SU-DHL-6 (cell line): ENCODE data around the gene PTPRN2.

Source experiments
- H2AFZ ChIP-seq: fragments of 200-600 bp; sonication (generic); 2 replicates; pipeline ENCODE4 v1.6.1; 2014; ENCODE audit warnings: low read depth, mild to moderate bottlenecking, moderate library complexity, mixed read lengths, antibody characterized with exemption, low read length; ENCODE audit not compliant: severe bottlenecking
- H3F3A ChIP-seq: fragments of 200-600 bp; shearing (Covaris generic); 2 replicates; pipeline ENCODE4 v1.6.0; 2016; ENCODE audit warnings: antibody characterized with exemption, mild to moderate bottlenecking; ENCODE audit not compliant: insufficient read depth
- H3K27ac ChIP-seq: fragments of 200-600 bp; sonication (generic); 2 replicates; pipeline ENCODE4 v1.5.1; 2016; ENCODE audit warnings: low read depth, mild to moderate bottlenecking, low read length, moderate library complexity, mixed read lengths
- H3K27me3 ChIP-seq: fragments of 200-600 bp; sonication (generic), shearing (Covaris generic); 2 replicates; pipeline ENCODE4 v1.6.0; 2014; ENCODE audit warnings: mild to moderate bottlenecking, low read length
- H3K36me3 ChIP-seq: fragments of 200-600 bp; sonication (generic); 2 replicates; pipeline ENCODE4 v1.6.1; 2014; ENCODE audit warnings: mild to moderate bottlenecking, low read length, mixed read lengths
- H3K4me2 ChIP-seq: fragments of 300-600, 200-600 bp; shearing (Covaris generic), sonication (generic); 2 replicates; pipeline ENCODE4 v1.6.0; 2014; ENCODE audit warnings: low read length, low read depth, mild to moderate bottlenecking; ENCODE audit not compliant: poor library complexity, severe bottlenecking
- H3K4me3 ChIP-seq: fragments of 200-600 bp; sonication (generic); 2 replicates; pipeline ENCODE4 v1.5.1; 2014; ENCODE audit warnings: antibody characterized with exemption, low read length, mild to moderate bottlenecking, mixed read lengths; ENCODE audit not compliant: insufficient read depth, poor library complexity, severe bottlenecking
- H3K79me2 ChIP-seq: fragments of 200-600 bp; sonication (generic); 2 replicates; pipeline ENCODE4 v1.6.1; 2014; ENCODE audit warnings: mild to moderate bottlenecking, low read length, moderate library complexity; ENCODE audit not compliant: insufficient read depth
- H3K9ac ChIP-seq: fragments of 200-600 bp; sonication (generic); 2 replicates; pipeline ENCODE4 v1.7.0; 2014; ENCODE audit warnings: mild to moderate bottlenecking, low read length
- H3K9me2 ChIP-seq: fragments of 200-600 bp; sonication (generic); replicated peaks from 2 replicates; pipeline ENCODE4 v1.6.1; 2014; ENCODE audit warnings: low read length; ENCODE audit not compliant: insufficient read depth
- H3K9me3 ChIP-seq: fragments of 200-600 bp; sonication (generic); 2 replicates; pipeline ENCODE4 v1.6.1; 2014; ENCODE audit warnings: low read length, mixed read lengths; ENCODE audit not compliant: insufficient read depth
- H4K20me1 ChIP-seq: fragments of 200-600 bp; sonication (generic); 2 replicates; pipeline ENCODE4 v1.6.1; 2014; ENCODE audit warnings: low read depth, mild to moderate bottlenecking, antibody characterized with exemption, low read length, moderate library complexity, mixed read lengths
- CTCF ChIP-seq: fragments of 200-600 bp; sonication (generic); IDR thresholded peaks from one replicate; pipeline ENCODE4 v1.5.1; 2017; ENCODE audit warnings: antibody characterized with exemption, mild to moderate bottlenecking, low read length, moderate library complexity; ENCODE audit not compliant: insufficient read depth, poor library complexity, severe bottlenecking
- EZH2phosphoT487 ChIP-seq: fragments of 200-600 bp; sonication (generic), shearing (Covaris generic); conservative IDR thresholded peaks from 2 replicates; pipeline ENCODE4 v1.6.1; 2018; ENCODE audit warnings: mild to moderate bottlenecking, antibody characterized with exemption, low read length, moderate library complexity, mixed read lengths

Gene PTPRN2

GRCh38 chr7:158546214-158546613, 41.4 kb downstream of the PTPRN2 start:
- H3K79me2 ChIP-seq, result no peaks in the 10 kb centered on the region
- H2AFZ ChIP-seq, result no peak overlapping the region
- H3F3A ChIP-seq, result no peaks in the 10 kb centered on the region
- no peaks in the 10 kb centered on the region for H3K9me2 ChIP-seq
- no peaks in the 10 kb centered on the region for H3K9me3 ChIP-seq
- no peak overlapping the region for H3K27ac ChIP-seq
- H3K27me3 ChIP-seq, result no peaks in the 10 kb centered on the region
- H3K4me2 ChIP-seq, result no peak overlapping the region
- no peak overlapping the region for H3K9ac ChIP-seq
- no peaks in the 10 kb centered on the region for H4K20me1 ChIP-seq
- TF ChIP-seq EZH2phosphoT487 (no peak), CTCF (no peak)
- H3K36me3 ChIP-seq, result no peaks in the 10 kb centered on the region
- no peak overlapping the region for H3K4me3 ChIP-seq

DNA sequence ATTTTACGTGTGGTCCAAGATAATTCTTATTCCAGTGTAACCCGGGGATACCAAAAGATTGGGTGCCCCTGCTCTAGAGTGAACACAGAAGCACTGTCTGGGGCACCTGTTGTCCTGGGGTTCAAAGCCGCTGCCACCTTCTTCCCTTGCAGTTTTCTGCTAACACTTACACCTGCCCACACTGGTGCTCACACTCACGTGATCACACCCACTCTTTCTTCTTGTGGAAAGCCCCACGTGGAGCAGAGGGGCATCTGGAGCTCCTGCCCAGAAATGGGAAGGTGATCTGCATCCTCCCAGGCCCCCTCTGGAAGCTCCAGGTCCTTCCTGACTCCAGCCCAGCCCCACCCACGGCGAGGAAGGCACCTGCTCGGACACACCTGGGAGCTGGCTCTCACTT, 42.9 kb downstream of the PTPRN2 start:
- no peaks in the 10 kb centered on the region for H3K9me2 ChIP-seq

GRCh38 chr7:158543840-158544239, 43.8 kb downstream of the PTPRN2 start:
- no peaks in the 10 kb centered on the region for H3K36me3 ChIP-seq

More for the DNA sequence above, 42.9 kb downstream of the PTPRN2 start:
- no peak overlapping the region for H3K9ac ChIP-seq
- H3K27ac ChIP-seq, result no peak overlapping the region
- H3K9me3 ChIP-seq, result no peaks in the 10 kb centered on the region
- H3K79me2 ChIP-seq, result no peaks in the 10 kb centered on the region
- H4K20me1 ChIP-seq, result no peaks in the 10 kb centered on the region
- no peak overlapping the region for H2AFZ ChIP-seq
- no peak overlapping the region for H3K4me3 ChIP-seq
- no peak for TF ChIP-seq CTCF
- TF ChIP-seq EZH2phosphoT487, result no peak
- H3K36me3 ChIP-seq, result no peaks in the 10 kb centered on the region
- no peak overlapping the region for H3K4me2 ChIP-seq
- no peaks in the 10 kb centered on the region for H3F3A ChIP-seq
- H3K27me3 ChIP-seq, result no peaks in the 10 kb centered on the region

More at GRCh38 chr7:158543840-158544239, 43.8 kb downstream of the PTPRN2 start:
- H3K9ac ChIP-seq, result no peak overlapping the region
- H3K9me3 ChIP-seq, result no peaks in the 10 kb centered on the region
- no peaks in the 10 kb centered on the region for H3K27me3 ChIP-seq
- TF ChIP-seq EZH2phosphoT487 (no peak), CTCF (no peak)
- no peak overlapping the region for H3K27ac ChIP-seq
- no peak overlapping the region for H3K4me3 ChIP-seq
- H4K20me1 ChIP-seq, result no peaks in the 10 kb centered on the region
- no peaks in the 10 kb centered on the region for H3F3A ChIP-seq
- no peak overlapping the region for H2AFZ ChIP-seq
- H3K79me2 ChIP-seq, result no peaks in the 10 kb centered on the region
- H3K4me2 ChIP-seq, result no peak overlapping the region
- H3K9me2 ChIP-seq, result no peaks in the 10 kb centered on the region
